CD4-positive, alpha-beta T cell treated with Interleukin-10 for 1 hour (primary cell): Measurements from ENCODE around the gene SOS1.
A peak's percentile ranks its signal among the peaks of the same experiment; 100 is the strongest.
"Not testable (repeated sequence)": the region's sequence is repeated elsewhere in the genome, so short reads cannot be mapped to it uniquely, and the experiment has no call there.

Source experiments
- DNase-seq: peaks from one replicate; pipeline ENCODE4 v3.0.0-alpha.2; 2020

The SOS1 gene

DNA sequence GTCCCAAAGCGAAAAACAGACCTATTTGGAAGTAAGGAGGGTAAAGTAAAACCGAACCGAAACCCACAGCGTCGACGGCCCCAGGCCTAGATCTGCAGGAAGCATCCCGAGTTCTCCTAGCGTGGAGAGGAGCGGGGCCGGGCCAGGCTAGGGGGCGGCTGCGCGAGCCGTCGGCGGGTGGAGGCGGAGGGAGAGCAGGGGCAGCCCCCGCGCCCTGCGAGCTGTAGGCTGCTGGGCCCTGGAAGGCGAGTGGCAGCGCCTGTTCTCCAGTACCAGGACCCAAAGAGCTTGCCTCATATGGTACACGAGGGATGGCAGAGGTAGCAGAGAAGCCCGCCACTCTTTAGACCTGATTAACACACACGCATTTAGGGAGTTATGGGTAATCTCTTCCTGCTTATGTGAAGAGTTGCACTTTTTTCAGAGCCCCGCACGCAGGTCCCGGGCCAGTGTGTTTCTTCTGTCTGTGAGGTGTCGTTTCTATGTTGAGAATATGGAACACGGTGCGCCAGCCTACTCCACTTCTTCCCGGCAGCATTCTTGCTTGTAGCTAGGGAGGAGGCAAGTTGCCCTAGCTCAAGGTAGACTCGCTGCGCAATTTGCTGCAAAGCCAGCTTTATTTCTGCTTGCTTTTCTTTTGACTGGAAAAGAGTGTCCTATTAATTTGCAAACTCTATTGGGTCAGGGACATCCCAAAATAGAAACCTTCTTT is 160.1 kb downstream of the SOS1 start:
- no peak for DNase-seq

DNA sequence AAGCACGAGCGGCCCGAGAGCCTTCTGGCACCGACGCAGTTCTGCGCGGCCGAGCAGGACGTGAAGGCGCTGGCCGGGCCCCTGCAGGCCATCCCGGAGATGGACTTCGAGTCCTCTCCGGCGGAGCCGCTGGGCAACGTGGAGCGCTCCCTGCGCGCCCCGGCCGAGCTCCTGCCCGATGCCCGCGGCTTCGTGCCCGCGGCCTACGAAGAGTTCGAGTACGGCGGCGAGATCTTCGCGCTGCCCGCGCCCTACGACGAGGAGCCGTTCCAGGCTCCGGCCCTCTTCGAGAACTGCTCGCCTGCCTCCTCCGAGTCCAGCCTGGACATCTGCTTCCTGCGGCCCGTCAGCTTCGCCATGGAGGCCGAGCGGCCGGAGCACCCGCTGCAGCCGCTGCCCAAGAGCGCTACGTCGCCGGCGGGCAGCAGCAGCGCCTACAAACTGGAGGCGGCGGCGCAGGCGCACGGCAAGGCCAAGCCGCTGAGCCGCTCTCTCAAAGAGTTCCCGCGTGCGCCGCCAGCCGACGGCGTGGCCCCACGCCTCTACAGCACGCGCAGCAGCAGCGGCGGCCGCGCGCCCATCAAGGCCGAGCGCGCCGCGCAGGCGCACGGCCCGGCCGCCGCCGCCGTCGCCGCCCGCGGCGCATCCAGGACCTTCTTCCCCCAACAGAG is 160.8 kb downstream of the SOS1 start:
- DNase-seq: peak; percentile 63

DNA sequence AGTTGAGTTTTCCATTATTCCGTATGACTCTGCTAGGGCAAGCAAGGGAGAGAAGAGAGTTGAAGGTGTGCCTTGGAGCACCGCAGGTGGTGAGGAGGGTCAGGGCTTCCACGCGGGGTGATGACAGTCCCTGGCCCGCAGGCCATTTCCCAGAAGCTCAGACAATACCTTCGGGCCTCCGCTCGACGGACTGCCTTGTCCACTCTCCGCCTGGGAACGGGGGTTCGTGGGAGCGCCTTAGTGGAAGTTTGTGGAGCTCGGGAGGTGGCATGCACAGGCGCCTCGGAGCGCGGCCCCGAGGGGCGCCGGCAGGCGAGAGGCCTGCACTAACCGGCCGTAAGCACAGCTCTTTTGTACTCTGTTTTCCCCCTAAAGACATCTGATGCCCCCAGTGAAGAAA is 161.4 kb downstream of the SOS1 start:
- no peak for DNase-seq

DNA sequence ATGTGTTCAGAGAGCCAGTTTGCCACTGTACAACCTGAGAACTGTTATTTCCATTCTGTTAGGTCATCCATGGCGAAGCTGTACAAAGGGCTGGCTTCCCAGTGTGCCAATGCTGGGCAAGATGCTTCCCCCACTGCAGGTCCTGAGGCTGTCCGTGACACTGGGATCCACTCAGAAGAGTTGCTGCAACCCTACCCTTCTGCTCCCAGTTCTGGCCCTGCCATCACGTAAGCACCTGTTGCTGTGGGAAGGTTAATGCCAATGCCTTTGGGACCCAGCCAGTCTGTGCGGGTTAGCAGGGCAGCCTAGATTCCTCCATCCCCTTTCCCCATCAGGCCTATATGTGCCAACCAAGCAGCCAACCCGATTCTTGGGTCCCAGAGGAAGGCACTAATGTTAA is 162.9 kb downstream of the SOS1 start:
- no peak for DNase-seq

DNA sequence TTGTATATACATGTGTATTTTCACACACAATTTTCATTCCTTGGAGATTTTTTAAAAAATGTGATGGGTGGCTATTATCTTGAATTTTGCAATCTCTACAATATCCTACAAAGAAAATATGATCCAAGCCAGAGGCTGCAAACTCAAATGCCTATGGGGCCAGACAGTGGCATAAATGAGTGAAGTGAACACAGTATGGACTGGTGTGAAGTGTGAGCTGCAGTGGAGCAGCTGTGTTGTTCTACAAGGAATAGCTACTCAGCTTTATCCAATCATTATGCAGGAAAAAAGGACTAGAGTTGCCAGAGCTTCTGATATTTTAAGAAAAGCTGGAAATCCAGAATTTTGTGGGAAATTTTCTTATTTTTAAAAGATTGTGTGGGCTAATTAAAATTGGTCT is 169.1 kb downstream of the SOS1 start:
- DNase-seq: no peak

DNA sequence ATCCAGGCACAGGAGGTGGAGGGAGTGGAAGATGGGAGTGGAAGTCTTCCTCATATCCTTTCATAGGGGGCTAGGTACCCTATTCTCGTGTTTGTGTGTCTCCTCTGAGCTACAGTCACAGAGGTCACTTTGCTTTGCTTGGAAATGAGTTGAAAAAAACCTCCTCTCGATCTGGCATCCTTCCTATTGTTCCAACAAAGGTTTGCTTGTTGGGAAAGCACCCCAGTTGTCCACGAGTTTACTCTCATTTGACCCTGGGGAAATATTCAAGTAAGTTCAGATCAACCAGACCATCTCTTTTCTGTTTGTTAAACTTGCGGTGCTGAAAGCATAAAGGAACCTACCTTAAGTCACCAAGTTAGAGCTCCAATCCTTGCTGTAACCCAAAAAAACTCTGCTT is 171.9 kb downstream of the SOS1 start:
- no peak for DNase-seq

DNA sequence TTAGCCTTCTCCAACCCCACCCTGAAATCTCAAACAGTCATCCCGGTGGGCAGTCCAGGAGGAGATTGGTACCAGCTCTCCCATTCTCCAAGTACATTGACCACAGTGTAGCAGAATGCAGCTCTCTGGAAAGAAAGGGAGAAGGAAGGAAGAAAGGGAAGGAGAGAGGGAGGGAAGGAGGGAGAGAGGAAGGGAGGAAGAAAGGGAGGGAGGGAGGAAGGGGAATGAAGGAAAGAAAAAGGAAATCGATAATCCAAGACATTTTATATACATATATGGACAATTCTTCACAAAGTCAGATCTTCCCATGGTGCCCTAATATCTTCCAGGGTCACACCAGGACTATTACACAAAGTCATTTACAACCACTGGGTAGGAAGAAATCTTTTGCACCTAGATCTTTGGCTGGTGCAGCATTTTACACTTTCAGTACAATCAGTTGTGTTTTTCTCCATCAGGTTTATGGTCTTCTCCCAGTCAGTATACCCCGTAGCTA is 172.4 kb downstream of the SOS1 start:
- DNase-seq: no peak

DNA sequence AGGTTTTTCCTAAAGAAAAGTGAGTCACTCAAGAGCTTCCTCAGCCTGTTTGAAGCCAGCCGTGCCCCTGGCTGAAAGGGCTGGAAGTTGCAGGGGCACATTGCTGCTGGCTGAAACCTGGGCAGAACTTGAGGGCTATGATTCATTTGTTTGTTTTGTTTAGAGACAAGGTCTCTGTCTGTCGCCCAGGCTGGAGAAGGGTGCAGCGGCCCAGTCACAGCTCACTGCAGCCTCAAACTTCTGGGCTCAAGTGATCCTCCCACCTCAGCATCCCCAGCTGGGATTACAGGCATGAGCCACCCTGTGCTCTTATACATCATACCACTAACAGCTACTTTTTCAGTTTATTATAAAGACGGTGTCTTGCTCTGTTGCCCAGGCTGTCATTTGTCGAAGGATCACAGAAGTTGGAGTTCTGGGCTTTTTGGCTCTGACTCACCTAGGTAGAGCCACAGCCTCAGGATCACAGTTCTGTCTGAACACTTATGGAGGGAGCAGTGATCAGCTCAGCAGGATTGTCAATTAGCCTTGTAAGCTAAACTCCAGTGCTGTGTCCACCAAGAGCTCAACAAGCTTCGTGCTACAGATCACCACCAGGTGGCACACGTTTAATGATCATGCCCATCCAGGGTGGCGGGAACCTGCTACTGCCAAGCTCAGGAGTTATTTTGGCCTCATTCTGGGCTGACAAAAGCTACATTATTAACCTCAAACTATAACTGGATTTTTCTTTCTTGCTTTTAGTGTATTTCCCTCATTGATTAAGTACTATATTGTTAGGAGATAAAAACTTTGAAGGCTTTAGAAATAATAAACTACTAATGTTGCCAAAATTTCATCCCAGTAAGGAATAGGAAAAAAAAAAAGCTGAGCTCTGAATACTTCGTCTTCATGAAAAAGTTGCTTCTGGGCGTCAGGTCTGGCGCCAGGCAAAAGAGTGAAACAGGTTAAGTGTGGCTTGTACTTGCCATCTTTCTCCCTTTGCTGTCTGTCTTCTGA is 173.3 kb downstream of the SOS1 start:
- DNase-seq: peak; percentile 69

DNA sequence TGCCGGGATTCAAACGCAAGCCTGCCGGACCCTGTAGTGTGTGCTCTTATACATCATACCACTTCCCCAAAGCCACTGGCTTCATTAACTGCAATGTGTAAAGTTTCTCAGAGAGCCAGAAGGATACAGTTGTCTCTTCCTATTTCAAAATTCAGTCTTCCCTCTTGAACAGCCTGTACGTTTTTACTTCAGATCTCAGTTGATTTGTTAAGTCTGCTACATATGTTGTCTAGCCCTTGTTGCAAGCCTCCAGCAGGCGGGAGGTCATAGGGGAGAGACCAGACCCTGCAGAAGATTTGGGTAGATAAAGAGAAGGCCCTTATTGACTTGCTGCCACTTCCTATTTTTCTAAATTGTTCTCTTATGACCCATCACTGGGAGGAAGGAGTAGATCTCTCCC is 174.9 kb downstream of the SOS1 start:
- DNase-seq: no peak

DNA sequence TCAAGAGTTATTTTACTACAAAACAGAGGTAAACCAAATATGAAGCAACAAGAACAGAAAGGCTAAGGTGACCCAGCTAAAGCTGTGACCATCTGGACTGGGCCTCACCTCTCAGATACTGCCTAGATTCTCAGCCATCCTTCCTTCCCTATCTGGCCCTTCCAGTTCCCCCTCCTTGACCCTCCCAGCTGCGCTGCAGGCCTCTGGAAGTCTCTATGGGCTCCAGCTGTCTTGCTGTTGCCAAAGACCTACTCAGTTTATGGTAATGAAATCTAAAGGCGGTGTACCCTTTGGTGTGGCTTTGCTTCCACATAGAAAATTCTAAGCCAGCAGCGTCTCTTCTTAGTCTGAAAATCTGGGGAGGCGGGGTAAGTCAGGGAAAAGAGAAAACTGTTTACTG is 175.5 kb downstream of the SOS1 start:
- no peak for DNase-seq

DNA sequence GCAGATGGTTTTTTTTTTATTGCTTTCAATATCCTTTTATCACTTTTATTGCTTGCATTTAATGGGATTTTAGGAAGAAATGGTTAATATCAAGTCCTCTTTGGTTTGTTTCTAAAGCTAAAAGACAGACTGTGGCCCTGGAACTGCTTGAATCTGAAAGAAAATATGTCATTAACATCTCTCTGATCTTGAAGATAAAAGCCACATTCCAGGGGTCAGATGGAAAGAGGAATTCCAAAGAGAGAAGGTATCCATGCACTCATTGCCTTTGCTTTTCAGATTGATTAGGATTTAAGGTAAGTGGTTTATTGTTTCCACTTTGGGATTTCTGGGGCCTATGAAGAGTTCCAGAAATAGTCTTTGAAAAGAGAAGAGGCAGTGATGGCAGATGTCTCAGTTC is 177.1 kb downstream of the SOS1 start:
- no peak for DNase-seq

DNA sequence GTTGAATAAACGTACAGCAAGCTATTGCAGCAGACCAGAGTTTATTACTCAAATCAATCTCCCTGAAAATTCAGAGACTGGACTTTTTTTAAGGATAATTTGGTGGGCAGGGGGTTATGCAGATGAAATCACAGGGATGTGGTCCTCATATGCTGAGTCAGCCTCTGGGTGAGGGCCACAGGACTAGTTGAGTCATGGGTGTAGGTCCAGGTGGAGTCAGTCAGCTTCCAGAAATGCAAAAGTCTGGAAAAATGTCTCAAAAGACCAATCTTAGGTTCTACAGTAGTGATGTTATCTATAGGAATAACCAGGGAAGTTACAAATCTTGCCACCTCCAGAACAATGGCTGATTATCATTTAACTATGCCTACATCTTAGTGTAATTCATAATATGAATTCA is 180.1 kb downstream of the SOS1 start:
- DNase-seq: no peak

DNA sequence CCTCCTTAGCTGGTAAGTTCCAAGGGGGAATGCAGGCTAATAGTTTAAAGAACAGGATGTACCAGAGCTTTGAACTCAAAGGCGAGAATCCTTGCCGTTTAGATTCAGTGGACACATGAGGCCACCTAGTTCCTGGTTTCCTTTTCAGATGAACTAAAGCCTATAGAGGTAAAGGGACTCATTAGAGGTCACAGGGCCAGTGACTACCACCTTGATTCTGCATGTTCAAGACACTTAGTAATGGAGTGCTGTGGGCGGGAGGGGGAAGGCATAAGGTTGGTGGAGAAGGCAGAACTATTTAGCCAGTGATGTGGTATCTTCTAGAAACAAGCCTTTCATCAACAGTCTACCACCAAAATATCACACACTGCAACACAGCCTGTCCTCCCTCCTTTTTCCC is 183.3 kb downstream of the SOS1 start:
- DNase-seq: no peak

DNA sequence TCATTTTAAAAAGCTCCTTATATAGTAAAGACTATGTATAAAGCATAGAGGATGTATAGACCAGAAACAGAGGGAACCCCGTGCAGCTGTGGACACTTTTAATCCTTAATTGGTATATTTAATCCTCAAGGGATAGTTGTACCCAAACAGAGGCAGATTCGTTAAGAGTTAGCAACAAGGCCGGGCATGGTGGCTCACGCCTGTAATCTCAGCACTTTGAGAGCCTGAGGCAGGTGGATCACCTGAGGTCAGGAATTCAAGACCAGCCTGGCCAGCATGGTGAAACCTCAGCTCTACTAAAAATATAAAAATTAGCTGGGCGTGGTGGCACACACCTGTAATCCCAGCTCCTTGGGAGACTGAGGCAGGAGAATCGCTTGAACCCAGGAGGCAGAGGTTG is 184.3 kb downstream of the SOS1 start:
- not testable (repeated sequence) for DNase-seq

DNA sequence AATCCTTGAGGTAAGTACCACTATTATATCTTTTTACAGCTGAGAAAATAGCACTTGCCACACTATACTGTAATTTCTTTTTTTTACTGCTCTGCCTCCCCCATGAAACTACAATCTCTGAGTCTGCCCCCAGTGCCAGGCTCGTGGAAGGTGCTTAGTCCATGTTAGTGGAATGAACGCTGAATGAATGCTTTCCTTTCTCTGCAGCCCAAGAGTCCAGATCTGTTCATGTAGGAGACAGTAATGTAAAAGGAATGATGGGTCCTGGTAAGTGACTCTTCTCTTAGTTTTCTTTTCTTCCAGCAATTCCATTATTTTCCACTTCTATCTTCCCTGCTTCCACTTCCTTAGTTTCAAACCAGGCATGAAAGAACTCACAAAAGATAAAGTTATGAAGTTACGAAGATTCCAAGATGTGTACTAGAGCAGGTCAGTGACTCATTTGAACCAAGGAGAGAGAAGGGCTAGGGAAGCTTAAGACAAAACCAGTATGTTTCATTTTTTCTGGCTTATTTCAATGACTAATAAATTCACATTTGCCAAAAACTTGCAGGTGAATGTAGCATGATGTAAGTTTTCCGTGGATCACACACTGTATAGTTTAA is 185.2 kb downstream of the SOS1 start:
- no peak for DNase-seq

DNA sequence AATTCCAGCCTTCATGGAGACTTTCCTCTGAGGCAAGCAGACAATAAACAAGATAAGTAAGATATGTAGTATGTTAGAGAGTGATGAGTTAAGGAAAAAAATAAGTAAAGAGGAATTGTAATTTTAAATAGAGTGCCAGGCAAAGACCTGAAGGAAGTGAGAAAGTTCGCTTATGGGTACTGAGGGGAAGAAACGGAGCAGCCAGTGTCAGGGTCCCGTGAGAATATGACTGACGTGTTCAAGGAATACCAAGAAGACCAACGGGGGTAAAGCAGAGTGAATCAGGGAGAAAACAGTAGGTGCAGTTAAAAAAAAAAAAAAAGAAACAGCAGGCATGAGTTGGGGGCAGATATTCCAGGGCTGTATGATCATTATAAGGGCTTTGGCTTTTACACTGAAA is 186.1 kb downstream of the SOS1 start:
- DNase-seq: no peak

DNA sequence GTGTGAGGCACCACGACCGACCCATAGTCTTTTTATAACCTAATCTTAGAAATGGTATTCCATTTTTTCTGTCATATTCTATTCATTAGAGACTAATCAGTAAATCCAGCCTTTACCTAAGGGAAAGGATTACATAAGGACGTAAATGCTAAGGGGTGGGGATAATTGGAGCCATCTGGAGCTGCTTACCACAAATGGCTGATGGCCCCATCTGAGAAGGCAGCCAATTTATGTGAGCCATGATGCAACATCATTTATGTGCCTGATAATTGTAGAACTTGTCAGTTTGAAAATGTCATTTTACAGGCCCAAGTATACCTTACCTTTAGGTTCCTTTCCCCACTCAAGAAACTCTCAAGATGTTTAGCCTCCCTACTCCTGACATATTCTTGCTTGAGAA is 187.2 kb downstream of the SOS1 start:
- no peak for DNase-seq

DNA sequence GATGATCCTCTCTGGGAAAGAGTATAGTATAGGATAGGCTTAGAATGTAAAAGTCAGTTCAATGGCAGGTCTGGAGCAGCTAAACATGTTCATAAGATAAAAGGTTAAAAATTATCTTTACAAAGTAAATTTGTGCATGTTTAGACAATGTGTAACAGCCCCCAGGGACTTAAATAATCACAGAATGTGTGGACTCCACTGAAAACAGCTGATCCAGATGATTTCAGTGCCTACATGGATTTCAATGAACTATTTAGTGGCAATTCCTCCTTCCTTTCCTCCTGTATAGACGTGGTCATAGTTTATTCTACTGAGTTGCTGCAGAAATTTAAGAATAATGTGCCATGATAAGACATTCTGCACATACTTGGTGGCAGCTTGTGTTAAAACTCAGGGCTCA is 188.3 kb downstream of the SOS1 start:
- no peak for DNase-seq
